ENCODE data around the gene PTF1A. TPM values are rescaled to one million over a fixed set of nuclear protein-coding genes. Genes with fewer than 3 reads are reported as not detected.

PTF1A gene
- total RNA-seq, 1 experiment from 2014 or later, result not detected

GRCh38 chr10:23193435-23194074 is 1.4 kb downstream of the PTF1A start (continued):
- no peak for TF ChIP-seq ZNF512 (CRISPR knock-in tag; IDR thresholded peaks at IDR 0.05; ENCODE audit: borderline replicate concordance)
- no peak for TF ChIP-seq NFE2L1 (CRISPR knock-in tag; IDR thresholded peaks at IDR 0.05)
- no peak for TF ChIP-seq HMGA2 (CRISPR knock-in tag; IDR thresholded peaks at IDR 0.05)
- TF ChIP-seq NR3C1 (CRISPR knock-in tag; conservative IDR thresholded peaks at IDR 0.05; ENCODE audit: low read depth), result no peak
- no peak for TF ChIP-seq NFYB (CRISPR knock-in tag; conservative IDR thresholded peaks at IDR 0.05; ENCODE audit: low read depth)
- no peak for TF ChIP-seq ATF2 (CRISPR knock-in tag; IDR thresholded peaks at IDR 0.05; ENCODE audit: borderline replicate concordance, low read depth)
- TF ChIP-seq RORB (CRISPR knock-in tag; IDR thresholded peaks at IDR 0.05), result no peak
- TF ChIP-seq E2F5 (CRISPR knock-in tag; IDR thresholded peaks at IDR 0.05), result no peak
- no peak for TF ChIP-seq MLX (CRISPR knock-in tag; IDR thresholded peaks at IDR 0.05)
- no peak for TF ChIP-seq ATF1 (CRISPR knock-in tag; IDR thresholded peaks at IDR 0.05)

- Mint-ChIP-seq H3K9me3 (no peaks in the 10 kb centered on the region), H3K36me3 (no peaks in the 10 kb centered on the region), H3K4me3 (no peak overlapping the region), H3K4me1 (peaks cover 43% of the 10 kb centered on the region), H3K27me3 (ENCODE audit: low read depth) (peaks cover 98% of the 10 kb centered on the region), H3K27ac (no peak overlapping the region)
- no peak for TF ChIP-seq CREM (CRISPR knock-in tag; IDR thresholded peaks at IDR 0.05)
- no peak for TF ChIP-seq PREB (CRISPR knock-in tag; IDR thresholded peaks at IDR 0.05; ENCODE audit: borderline replicate concordance)
- no peak for TF ChIP-seq SOX15 (CRISPR knock-in tag; IDR thresholded peaks at IDR 0.05)
- TF ChIP-seq OVOL2 (CRISPR knock-in tag; IDR thresholded peaks at IDR 0.05; ENCODE audit: borderline replicate concordance), result no peak
- TF ChIP-seq GABPB1 (CRISPR knock-in tag; IDR thresholded peaks at IDR 0.05), result no peak
- no peak for TF ChIP-seq E2F5 (CRISPR knock-in tag; IDR thresholded peaks at IDR 0.05)
- no peak for TF ChIP-seq ATF2 (CRISPR knock-in tag; IDR thresholded peaks at IDR 0.05; ENCODE audit: borderline replicate concordance, low read depth)
- no peak for TF ChIP-seq ZNF423 (CRISPR knock-in tag; IDR thresholded peaks at IDR 0.05)
- no peak for TF ChIP-seq NR1H2 (CRISPR knock-in tag; IDR thresholded peaks at IDR 0.05)
- TF ChIP-seq SMAD4 (CRISPR knock-in tag; IDR thresholded peaks at IDR 0.05), result no peak
- TF ChIP-seq ETV6 (CRISPR knock-in tag; IDR thresholded peaks at IDR 0.05), result no peak
- TF ChIP-seq SMAD3 (CRISPR knock-in tag; IDR thresholded peaks at IDR 0.05; ENCODE audit: borderline replicate concordance), result no peak
- no peak for TF ChIP-seq ZMAT4 (CRISPR knock-in tag; IDR thresholded peaks at IDR 0.05)
- ChIA-PET CTCF (no interaction called here), POLR2A (no interaction called here)
- no peak for DNase-seq (ENCODE audit: low spot score)
- ATAC-seq, result no peak
These were observed 2.4 kb downstream of the PTF1A start for GRCh38 chr10:23194471-23194965.

Data from WTC11 (cell line).